H1 (cell line): ENCODE measurements around the gene PRKAR1B. TPM values are rescaled to one million over a fixed set of nuclear protein-coding genes. Genes with fewer than 3 reads are reported as not detected.

Experiments
- KDM5A ChIP-seq: fragments of 200-600 bp; IDR thresholded peaks from 2 replicates; pipeline ENCODE4 v1.7.1; 2012; ENCODE audit warnings: mild to moderate bottlenecking, low read length, inconsistent platforms, mixed read lengths
- RAD21 ChIP-seq, 2 experiments: IDR thresholded peaks in 1 of 2; conservative IDR thresholded peaks in 1 of 2; 2 replicates each; pipeline ENCODE4 v1.6.1; 2011; ENCODE audit warnings: low read depth in 2 of 2, low read length in 2 of 2, improper control_type of control experiment in 1 of 2, inconsistent platforms in 1 of 2, mild to moderate bottlenecking in 1 of 2, moderate library complexity in 1 of 2
- SIX5 ChIP-seq: IDR thresholded peaks from 2 replicates; pipeline ENCODE4 v1.6.1; 2011; ENCODE audit warnings: mild to moderate bottlenecking, low read depth, low read length
- polyA plus RNA-seq, 7 experiments: library from polyadenylated mRNA; depleted of rRNA in 3 of 7; stranded (reverse) in 5 of 7; unstranded in 2 of 7; fragments of >200 nt in 5 of 7; fragments of 200-250 nt in 2 of 7; gene quantifications; 1 replicate in 5 of 7; 2 replicates in 1 of 7; 4 replicates in 1 of 7; pipeline versions ENCODE4 v1.2.1 to v1.2.3, GENCODE V29; 2011 to 2013; ENCODE audit warnings: missing spikeins in 2 of 7, mixed read lengths in 2 of 7
- total RNA-seq: library from RNA; stranded (reverse); fragmentation: NEBNext Ultra II Directional; extraction: Animal tissue kit (Norgen Biotek cat#: 25700); gene quantifications from 2 replicates; pipeline ENCODE4 v1.2.1, GENCODE V29; 2021
- TF ChIP-seq, protein P1 (sequence below): IDR thresholded peaks from 2 replicates; pipeline ENCODE4 v1.6.1; 2012; ENCODE audit warnings: low read length, inconsistent platforms

The PRKAR1B gene
- total and polyA plus RNA-seq, 2 of the 8 experiments (the other 6 are each of a cell fraction or from before 2014, with no cell fraction given), result 12.3 to 55.7 TPM

GRCh38 chr7:645606-646005 lies 81.5 kb downstream of the PRKAR1B start (continued):
- no peak for TF ChIP-seq KDM5A
- no peak for TF ChIP-seq SIX5
- TF ChIP-seq, protein P1, sequence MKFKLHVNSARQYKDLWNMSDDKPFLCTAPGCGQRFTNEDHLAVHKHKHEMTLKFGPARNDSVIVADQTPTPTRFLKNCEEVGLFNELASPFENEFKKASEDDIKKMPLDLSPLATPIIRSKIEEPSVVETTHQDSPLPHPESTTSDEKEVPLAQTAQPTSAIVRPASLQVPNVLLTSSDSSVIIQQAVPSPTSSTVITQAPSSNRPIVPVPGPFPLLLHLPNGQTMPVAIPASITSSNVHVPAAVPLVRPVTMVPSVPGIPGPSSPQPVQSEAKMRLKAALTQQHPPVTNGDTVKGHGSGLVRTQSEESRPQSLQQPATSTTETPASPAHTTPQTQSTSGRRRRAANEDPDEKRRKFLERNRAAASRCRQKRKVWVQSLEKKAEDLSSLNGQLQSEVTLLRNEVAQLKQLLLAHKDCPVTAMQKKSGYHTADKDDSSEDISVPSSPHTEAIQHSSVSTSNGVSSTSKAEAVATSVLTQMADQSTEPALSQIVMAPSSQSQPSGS, result no peak
- no peak for TF ChIP-seq RAD21 (IDR thresholded peaks at IDR 0.05 in 1 of 2, conservative IDR thresholded peaks at IDR 0.05 in 1 of 2; ENCODE audit: low read depth in 2 of 2, low read length in 2 of 2)
